C4-2B (cell line): ENCODE measurements around the gene ALDH2.
"Not testable (repeated sequence)": the region's sequence is repeated elsewhere in the genome, so short reads cannot be mapped to it uniquely, and the experiment has no call there.

Experiments used
- ZFX ChIP-seq: fragments of 450-650 bp; IDR thresholded peaks from 2 replicates; pipeline ENCODE4 v1.6.1; 2017
- TF ChIP-seq, protein P1 (sequence below): fragments of 450-650 bp; conservative IDR thresholded peaks from 2 replicates; pipeline ENCODE4 v1.5.1; 2017; ENCODE audit warnings: mild to moderate bottlenecking

DNA sequence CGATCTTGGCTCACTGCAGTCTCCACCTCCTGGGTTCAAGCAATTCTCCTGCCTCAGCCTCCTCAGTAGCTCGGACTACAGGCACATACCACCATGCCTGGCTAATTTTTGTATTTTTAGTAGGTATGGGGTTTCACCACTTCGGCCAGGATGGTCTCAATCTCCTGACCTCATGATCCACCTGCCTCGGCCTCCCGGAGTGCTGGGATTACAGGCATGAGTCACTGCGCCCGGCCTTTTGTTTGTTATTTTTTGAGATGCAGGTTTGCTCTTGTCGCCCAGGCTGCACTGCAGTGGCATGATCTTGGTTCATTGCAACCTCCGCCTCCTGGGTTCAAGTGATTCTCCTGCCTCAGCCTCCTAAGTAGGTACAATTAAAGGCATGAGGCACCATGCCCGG, 47.4 kb upstream of the ALDH2 start:
- TF ChIP-seq ZFX = not testable (repeated sequence)
- TF ChIP-seq, protein P1, sequence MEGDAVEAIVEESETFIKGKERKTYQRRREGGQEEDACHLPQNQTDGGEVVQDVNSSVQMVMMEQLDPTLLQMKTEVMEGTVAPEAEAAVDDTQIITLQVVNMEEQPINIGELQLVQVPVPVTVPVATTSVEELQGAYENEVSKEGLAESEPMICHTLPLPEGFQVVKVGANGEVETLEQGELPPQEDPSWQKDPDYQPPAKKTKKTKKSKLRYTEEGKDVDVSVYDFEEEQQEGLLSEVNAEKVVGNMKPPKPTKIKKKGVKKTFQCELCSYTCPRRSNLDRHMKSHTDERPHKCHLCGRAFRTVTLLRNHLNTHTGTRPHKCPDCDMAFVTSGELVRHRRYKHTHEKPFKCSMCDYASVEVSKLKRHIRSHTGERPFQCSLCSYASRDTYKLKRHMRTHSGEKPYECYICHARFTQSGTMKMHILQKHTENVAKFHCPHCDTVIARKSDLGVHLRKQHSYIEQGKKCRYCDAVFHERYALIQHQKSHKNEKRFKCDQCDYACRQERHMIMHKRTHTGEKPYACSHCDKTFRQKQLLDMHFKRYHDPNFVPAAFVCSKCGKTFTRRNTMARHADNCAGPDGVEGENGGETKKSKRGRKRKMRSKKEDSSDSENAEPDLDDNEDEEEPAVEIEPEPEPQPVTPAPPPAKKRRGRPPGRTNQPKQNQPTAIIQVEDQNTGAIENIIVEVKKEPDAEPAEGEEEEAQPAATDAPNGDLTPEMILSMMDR = not testable (repeated sequence)
